Muscle layer of colon (tissue), 2 donors: ENCODE measurements around the gene ENKD1.

Source experiments
- H3K27ac ChIP-seq: one replicate; pipeline ENCODE4 v1.7.0; 2013; ENCODE audit warnings: low read depth, mild to moderate bottlenecking, low read length, moderate library complexity
- H3K27me3 ChIP-seq, 2 donors: one replicate each; pipeline ENCODE4 v1.7.0; 2013; ENCODE audit warnings: low read length in 2 of 2, mild to moderate bottlenecking in 2 of 2; ENCODE audit not compliant: insufficient read depth in 2 of 2, control insufficient read depth in 1 of 2
- H3K36me3 ChIP-seq: one replicate; pipeline ENCODE4 v1.7.0; 2013; ENCODE audit warnings: mild to moderate bottlenecking, low read length; ENCODE audit not compliant: insufficient read depth
- H3K4me1 ChIP-seq: one replicate; pipeline ENCODE4 v1.7.0; 2013; ENCODE audit warnings: mild to moderate bottlenecking, low read length; ENCODE audit not compliant: insufficient read depth
- H3K4me3 ChIP-seq, 2 donors: one replicate each; pipeline ENCODE4 v1.7.0; 2013; ENCODE audit warnings: low read length in 2 of 2, low read depth in 1 of 2, mild to moderate bottlenecking in 1 of 2, moderate library complexity in 1 of 2
- H3K9ac ChIP-seq: one replicate; pipeline ENCODE4 v1.7.0; 2013; ENCODE audit warnings: low read length
- H3K9me3 ChIP-seq: one replicate; pipeline ENCODE4 v1.7.0; 2013; ENCODE audit warnings: mild to moderate bottlenecking, low read length
- donor health status: abdominal sarcoma.
- donor health status: Adenocarcinoma of cecum.

Gene ENKD1

DNA sequence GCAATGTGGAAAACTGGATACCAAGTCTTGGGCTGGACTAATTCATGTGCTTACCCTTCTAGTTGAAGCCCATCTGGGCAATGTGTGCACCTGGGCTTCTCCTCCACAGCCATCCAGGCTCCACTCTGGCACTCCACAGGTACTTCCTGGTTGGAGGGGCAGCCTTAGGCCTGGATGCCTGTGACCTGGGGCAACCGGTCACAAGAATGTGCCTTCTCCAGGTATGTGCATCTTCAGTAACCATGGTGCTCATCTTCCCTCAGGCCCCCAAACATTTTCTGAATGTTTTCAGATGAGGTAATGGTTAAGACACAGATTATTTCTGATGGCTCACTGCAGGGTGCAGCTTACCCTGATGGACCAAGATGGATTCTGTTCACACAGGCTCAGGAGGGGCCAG, 11.2 kb upstream of the ENKD1 start:
- Histone ChIP-seq H3K4me3 (no peak overlapping the region), H3K4me1 (peaks cover 19% of the 10 kb centered on the region), H3K27me3 (no peaks in the 10 kb centered on the region), H3K9ac (no peak overlapping the region), H3K36me3 (no peaks in the 10 kb centered on the region), H3K9me3 (no peaks in the 10 kb centered on the region), H3K27ac (no peak overlapping the region)

DNA sequence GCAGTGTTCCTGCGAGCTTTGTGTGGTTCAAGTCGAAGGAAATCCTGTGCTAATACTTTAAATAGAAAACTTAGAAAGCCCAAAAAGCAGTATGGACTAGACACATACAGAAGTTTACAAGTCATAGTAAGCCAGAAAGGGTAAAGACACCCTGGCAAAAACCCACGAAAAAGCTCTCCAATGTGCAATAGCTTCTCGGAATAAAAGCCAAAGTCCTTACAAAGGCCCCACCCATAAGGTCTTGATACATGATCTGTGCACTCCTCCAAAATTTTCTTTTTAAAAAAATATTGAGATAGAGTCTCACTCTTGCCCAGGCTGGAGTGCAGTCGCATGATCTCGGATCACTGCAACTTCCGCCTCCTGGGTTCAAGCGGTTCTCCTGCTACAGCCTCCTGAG, 10.4 kb upstream of the ENKD1 start:
- Histone ChIP-seq H3K4me1 (peaks cover 23% of the 10 kb centered on the region), H3K27ac (no peak overlapping the region)

DNA sequence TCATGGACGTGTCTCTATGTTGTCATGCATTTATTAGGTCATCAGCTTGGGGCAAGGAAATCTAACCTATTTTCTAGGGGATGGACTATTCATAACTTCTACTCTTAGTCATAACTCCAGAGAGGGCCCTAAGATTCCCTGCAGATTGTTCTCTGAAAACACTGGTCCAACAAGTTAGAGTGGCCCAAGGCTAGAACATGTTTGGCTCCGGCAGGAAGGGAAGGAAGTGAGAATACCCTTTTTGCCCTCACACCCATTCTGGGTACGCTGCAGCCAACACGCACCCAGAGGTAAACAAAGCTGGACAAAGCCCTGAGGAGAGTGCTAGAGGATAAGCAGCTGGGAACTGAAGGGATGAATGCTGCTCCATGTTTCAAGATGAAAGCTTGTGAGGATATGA, 10.0 kb upstream of the ENKD1 start:
- Histone ChIP-seq H3K9me3 (no peaks in the 10 kb centered on the region), H3K4me1 (peaks cover 23% of the 10 kb centered on the region), H3K27me3 (no peaks in the 10 kb centered on the region), H3K4me3 (no peak overlapping the region), H3K27ac (no peak overlapping the region), H3K9ac (no peak overlapping the region), H3K36me3 (no peaks in the 10 kb centered on the region)

More for the DNA sequence above, 10.4 kb upstream of the ENKD1 start:
- Histone ChIP-seq H3K27me3 (no peaks in the 10 kb centered on the region), H3K36me3 (no peaks in the 10 kb centered on the region), H3K9ac (no peak overlapping the region), H3K4me3 (no peak overlapping the region), H3K9me3 (no peaks in the 10 kb centered on the region)

DNA sequence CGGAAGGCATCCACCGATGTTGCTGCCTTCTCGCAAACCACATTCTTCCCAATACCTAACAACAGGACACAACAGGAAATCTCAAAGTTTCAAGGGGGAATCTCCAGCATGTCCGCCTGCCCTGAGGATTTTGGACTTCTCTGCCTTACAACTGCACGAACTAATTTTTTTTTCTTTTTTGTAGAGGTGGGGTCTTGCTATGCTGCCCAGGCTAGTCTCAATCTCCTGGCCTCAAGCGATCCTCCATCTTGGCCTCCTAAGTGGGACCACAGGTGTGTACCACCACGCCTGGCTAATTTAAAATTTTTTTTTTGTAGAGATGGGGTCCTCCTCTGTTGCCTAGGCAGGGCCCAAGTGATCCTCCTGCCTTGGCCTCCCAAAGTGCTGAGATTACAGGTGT, 9.4 kb upstream of the ENKD1 start:
- Histone ChIP-seq H3K36me3 (no peaks in the 10 kb centered on the region), H3K27ac (no peak overlapping the region), H3K9ac (no peak overlapping the region), H3K4me3 (no peak overlapping the region), H3K4me1 (peaks cover 23% of the 10 kb centered on the region), H3K27me3 (no peaks in the 10 kb centered on the region), H3K9me3 (no peaks in the 10 kb centered on the region)

DNA sequence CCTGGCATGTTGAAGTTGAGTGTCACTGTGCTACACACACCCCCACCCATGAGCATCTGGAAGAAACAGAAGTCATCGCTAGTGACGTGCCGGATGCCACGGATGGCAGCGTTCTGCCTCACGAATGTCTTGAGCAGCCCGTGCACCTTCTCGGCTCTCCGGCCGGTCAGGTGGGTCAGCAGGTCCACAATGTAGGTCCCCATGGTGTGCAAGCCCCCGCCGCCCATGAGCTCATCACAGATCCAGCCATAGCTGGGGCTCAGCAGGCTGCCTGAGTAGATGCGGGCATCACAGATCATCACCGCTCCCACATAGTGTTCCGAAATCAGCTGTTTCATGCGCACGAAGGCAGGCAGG, 9.0 kb upstream of the ENKD1 start:
- Histone ChIP-seq H3K36me3 (no peaks in the 10 kb centered on the region), H3K9ac (no peak overlapping the region), H3K4me1 (peaks cover 23% of the 10 kb centered on the region), H3K4me3 (no peak overlapping the region), H3K27ac (no peak overlapping the region), H3K27me3 (no peaks in the 10 kb centered on the region), H3K9me3 (no peaks in the 10 kb centered on the region)

DNA sequence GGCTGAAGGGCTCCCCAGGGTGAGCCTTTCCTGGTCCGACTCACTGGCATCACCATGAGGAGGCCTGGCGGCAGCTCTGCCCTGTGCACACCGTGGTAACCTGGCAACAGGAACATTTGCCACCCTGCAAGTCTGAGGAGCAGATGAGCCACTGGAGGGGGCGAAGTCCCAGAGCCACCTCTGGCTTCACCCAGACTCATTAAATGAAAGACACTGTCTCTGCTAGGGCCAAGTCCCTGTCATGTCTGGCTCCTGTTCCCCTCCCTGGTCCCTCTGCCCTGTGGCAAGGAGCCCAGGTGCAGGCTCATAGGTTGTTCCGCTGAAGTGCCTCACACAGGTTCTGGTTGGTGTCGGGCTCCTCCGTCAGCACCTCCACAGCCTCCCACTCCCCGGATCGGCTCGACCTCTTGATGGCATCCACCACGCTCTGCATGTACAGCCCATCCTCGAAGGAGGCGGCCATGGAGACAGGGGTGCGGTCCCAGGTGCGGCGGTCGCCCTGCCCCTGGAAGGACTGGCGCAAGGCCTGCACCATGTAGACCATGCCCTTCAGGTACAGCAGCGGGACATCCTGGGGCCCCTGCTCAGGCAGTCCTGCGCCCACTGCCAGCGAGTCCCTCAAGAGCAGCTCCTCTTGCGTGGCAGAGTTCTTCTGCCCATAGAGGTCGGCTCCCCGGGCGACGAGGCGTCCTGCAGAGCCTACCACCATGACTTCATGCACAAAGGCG, 8.5 kb upstream of the ENKD1 start:
- H3K9me3 ChIP-seq: no peaks in the 10 kb centered on the region
- no peak overlapping the region for H3K4me3 ChIP-seq
- H3K36me3 ChIP-seq: no peaks in the 10 kb centered on the region
- H3K9ac ChIP-seq: no peak overlapping the region
- H3K27ac ChIP-seq: peak overlapping the region; percentile 24
- peaks cover 23% of the 10 kb centered on the region for H3K4me1 ChIP-seq
- H3K27me3 ChIP-seq: no peaks in the 10 kb centered on the region

DNA sequence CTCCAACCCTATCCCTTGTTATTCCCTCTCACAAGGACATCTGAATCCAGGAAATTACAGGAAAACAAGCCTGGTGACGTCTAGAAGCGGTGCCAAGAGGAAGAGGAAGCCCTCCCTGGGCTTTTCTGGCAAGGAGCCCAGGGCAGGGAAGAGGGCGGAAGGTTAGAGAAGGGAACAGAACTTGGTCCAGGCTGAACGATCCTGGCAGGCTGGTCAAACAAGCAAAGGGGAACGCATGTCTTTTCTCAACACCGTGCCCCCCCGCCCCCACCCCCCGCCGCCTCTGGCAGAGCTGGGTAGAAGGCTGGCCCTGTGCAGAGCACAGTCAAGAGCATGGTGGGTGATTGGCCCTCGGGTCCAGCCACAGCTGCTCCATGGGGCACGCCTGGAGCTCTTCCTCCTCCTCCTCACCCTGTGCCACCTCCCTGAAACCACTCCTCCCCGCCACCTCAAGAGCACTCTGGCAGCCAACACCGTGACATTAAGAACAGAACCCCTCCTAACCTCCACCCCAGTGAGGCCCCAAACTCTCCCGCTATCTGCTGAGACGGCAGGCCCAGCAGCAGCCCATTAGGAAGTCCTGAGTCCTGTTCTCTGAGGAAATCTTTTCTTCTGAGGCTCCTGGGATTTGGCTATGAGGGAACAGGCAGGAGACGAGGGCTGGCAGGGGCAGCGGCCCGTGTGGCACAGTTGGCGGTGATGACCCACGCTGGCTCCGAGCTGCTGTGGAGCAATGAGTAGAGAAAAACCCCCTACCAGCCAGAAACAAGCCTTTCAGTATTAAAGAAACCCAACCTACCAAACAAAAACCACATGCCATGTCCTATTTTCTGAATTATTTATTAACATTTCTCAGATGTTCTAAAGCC, 7.4 kb upstream of the ENKD1 start:
- no peaks in the 10 kb centered on the region for H3K36me3 ChIP-seq
- no peak overlapping the region for H3K9ac ChIP-seq
- H3K9me3 ChIP-seq: no peaks in the 10 kb centered on the region
- H3K4me3 ChIP-seq: no peak overlapping the region
- H3K27me3 ChIP-seq: no peaks in the 10 kb centered on the region
- H3K27ac ChIP-seq: peak overlapping the region; percentile 72
- peaks cover 23% of the 10 kb centered on the region for H3K4me1 ChIP-seq

DNA sequence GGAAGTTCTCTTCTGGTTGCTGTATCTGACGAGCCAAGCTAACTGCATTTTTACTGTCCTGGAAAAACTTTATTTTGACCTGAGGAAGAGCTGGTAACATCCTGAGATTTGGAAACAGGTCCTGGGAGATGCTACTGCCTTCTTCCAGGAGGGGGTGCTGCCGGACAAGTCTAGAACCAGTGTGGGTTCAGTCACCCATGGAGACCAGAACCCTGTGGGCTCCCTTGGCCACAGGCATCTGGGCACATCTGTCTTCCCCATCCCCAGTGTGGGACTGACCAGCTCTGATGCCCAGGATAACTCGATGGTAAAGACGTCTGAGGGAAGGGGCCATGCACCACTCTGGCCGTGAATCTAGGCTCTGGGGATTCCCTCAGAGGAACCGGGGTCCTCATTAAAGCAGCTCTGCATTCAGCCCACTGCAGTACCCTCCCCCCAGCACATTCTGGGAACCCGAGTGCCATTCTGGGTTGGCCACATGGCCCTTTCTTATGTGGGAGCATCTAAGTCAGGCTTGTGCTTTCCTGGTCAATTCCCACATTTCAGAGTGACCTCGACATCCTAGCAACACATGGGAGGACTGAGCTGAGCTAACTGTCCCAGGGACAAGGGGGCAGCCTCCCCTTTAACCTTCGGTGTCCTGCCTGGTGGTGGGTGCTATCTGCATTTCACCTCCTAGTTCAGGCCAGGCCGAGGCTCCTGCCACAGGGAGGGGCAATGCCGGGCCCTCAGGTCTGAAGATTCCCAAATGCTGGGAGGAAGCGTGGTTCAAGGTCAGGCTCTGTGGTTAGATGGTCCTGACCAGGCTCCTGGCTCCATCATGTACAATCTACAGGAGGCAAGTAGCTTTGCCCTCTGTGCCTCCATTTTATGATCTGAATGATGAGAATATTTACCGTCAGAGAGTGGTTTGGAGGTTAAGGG, 6.5 kb upstream of the ENKD1 start:
- peak overlapping the region; percentile 72 for H3K27ac ChIP-seq
- H3K4me3 ChIP-seq: no peak overlapping the region
- no peak overlapping the region for H3K9ac ChIP-seq

DNA sequence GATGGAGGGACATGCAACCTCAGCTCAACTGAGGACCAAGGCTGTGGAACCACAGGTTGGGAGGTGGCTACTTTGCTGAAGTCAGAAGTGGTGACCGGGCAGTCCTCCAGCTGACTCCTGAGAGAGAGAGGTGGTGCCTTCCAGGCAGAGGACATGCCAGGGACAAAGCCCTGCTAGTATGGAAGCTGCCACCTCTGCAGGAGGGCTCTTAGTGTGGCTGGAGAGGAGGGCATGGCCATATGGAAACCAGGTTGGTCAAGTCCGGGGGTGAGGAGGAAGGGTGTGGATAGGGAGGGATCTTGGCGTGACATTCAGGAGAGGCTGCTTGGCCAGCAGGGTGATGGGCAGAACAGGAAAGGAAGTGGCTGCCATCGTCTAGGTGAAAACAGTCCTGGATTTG, 5.8 kb upstream of the ENKD1 start:
- Histone ChIP-seq H3K27ac (no peak overlapping the region), H3K9ac (no peak overlapping the region), H3K36me3 (no peaks in the 10 kb centered on the region), H3K4me1 (peaks cover 34% of the 10 kb centered on the region), H3K9me3 (no peaks in the 10 kb centered on the region), H3K4me3 (no peak overlapping the region), H3K27me3 (no peaks in the 10 kb centered on the region)

More for the DNA sequence above, 6.5 kb upstream of the ENKD1 start:
- peaks cover 27% of the 10 kb centered on the region for H3K4me1 ChIP-seq
- no peaks in the 10 kb centered on the region for H3K36me3 ChIP-seq
- no peaks in the 10 kb centered on the region for H3K9me3 ChIP-seq
- H3K27me3 ChIP-seq: no peaks in the 10 kb centered on the region

DNA sequence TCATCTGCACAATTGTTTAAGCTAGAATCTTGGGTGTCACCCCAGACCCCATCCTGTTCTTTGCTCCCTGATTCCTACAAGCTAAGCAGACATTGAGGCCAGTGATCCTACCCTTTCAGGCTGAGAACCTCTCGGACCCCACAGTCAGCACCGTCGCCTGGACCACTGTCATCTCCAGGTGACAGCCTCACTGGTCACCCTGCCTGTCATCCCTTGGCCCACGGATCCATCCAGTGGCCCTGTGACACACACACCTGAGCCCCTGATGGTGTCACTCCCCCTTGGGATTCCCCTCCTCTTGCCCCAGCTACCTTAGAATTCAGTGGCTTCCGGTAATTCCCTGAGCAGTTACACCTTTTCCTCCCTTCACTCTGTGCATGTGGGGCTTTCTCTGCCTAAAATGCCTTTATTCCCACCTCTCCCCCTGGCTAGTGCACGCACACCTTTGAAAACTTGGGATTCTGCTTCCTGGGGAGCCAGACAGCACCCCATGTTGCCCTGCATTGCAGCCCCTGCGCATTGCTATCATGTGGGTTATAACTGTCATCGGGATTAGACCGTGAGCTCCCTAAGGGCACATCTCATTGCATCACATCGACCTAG, 3.0 kb upstream of the ENKD1 start:
- Histone ChIP-seq H3K4me3 (no peak overlapping the region), H3K9ac (no peak overlapping the region), H3K27me3 (no peaks in the 10 kb centered on the region), H3K9me3 (no peaks in the 10 kb centered on the region), H3K36me3 (no peaks in the 10 kb centered on the region), H3K4me1 (peaks cover 42% of the 10 kb centered on the region), H3K27ac (no peak overlapping the region)
